ENCODE measurements around the gene TRERF1. TPM values are rescaled to one million over a fixed set of nuclear protein-coding genes. Genes with fewer than 3 reads are reported as not detected.

TRERF1 gene
- polyA plus RNA-seq, 1 donor: 7.6 TPM

- DNase-seq (ENCODE audit: low read depth): no peak
Observed at GRCh38 chr6:42307141-42307470, 144.6 kb downstream of the TRERF1 start.

- DNase-seq (ENCODE audit: low read depth): no peak
Observed at GRCh38 chr6:42306439-42307140, 145.1 kb downstream of the TRERF1 start.

GRCh38 chr6:42304053-42304712, 147.5 kb downstream of the TRERF1 start:
- DNase-seq (ENCODE audit: low read depth): no peak

- DNase-seq (ENCODE audit: low read depth): no peak
Observed at GRCh38 chr6:42302411-42302810, 149.3 kb downstream of the TRERF1 start.

GRCh38 chr6:42301986-42302385, 149.7 kb downstream of the TRERF1 start:
- DNase-seq (ENCODE audit: low read depth): no peak

GRCh38 chr6:42300701-42301100, 151.0 kb downstream of the TRERF1 start:
- DNase-seq (ENCODE audit: low read depth): no peak

GRCh38 chr6:42300185-42300584, 151.5 kb downstream of the TRERF1 start:
- DNase-seq (ENCODE audit: low read depth): no peak

- no peak for DNase-seq (ENCODE audit: low read depth)
Observed at GRCh38 chr6:42297661-42298060, 154.1 kb downstream of the TRERF1 start.

- DNase-seq (ENCODE audit: low read depth): no peak
Observed at GRCh38 chr6:42296614-42297013, 155.1 kb downstream of the TRERF1 start.

- no peak for DNase-seq (ENCODE audit: low read depth)
Observed at GRCh38 chr6:42295677-42296076, 156.0 kb downstream of the TRERF1 start.

- DNase-seq (ENCODE audit: low read depth): no peak
Observed at GRCh38 chr6:42295181-42295580, 156.5 kb downstream of the TRERF1 start.

GRCh38 chr6:42294759-42295158, 157.0 kb downstream of the TRERF1 start:
- DNase-seq (ENCODE audit: low read depth): no peak

- DNase-seq (ENCODE audit: low read depth): no peak
Observed at GRCh38 chr6:42293386-42293977, 158.2 kb downstream of the TRERF1 start.

GRCh38 chr6:42292004-42292740, 159.6 kb downstream of the TRERF1 start:
- DNase-seq (ENCODE audit: low read depth): no peak

- DNase-seq (ENCODE audit: low read depth): no peak
Observed at GRCh38 chr6:42287756-42288155, 164.0 kb downstream of the TRERF1 start.

GRCh38 chr6:42281570-42281969, 170.2 kb downstream of the TRERF1 start:
- no peak for DNase-seq (ENCODE audit: low read depth)

GRCh38 chr6:42280966-42281533, 170.7 kb downstream of the TRERF1 start:
- no peak for DNase-seq (ENCODE audit: low read depth)

GRCh38 chr6:42279966-42280629, 171.6 kb downstream of the TRERF1 start:
- DNase-seq (ENCODE audit: low read depth): no peak

GRCh38 chr6:42279144-42279781, 172.5 kb downstream of the TRERF1 start:
- no peak for DNase-seq (ENCODE audit: low read depth)

GRCh38 chr6:42278131-42278853, 173.4 kb downstream of the TRERF1 start:
- DNase-seq (ENCODE audit: low read depth): no peak

All from forelimb muscle (tissue), 1 donor.